Naive thymus-derived CD4-positive, alpha-beta T cell (primary cell): Measurements from ENCODE around the gene ATAD2B. TPM values are rescaled to one million over a fixed set of nuclear protein-coding genes. Genes with fewer than 3 reads are reported as not detected.

Source experiments
- ATAC-seq: fragments of 150-1000 bp; cut with Tn5 transposase; 2 replicates; pipeline ENCODE4 v1.10.0; 2021; ENCODE audit warnings: mild to moderate bottlenecking, moderate library complexity
- CTCF ChIA-PET: fragments of 350-600 bp; sonication (Branson Sonifier 250); formaldehyde crosslinking; loops from one replicate; lab custom pipeline; 2021; ENCODE audit warnings: antibody characterized with exemption; lab: Charles Lee
- POLR2A ChIA-PET: fragments of 350-600 bp; sonication (Branson Sonifier 250); formaldehyde crosslinking; loops from one replicate; lab custom pipeline; 2021; ENCODE audit warnings: antibody characterized with exemption, inconsistent platforms; lab: Charles Lee
- DNase-seq, 9 donors: peaks; one replicate each; pipeline versions ENCODE4 v3.0.0 to v3.0.0-alpha.2; 2020 to 2022; ENCODE audit warnings: mixed read lengths in 1 of 9
- H3K27ac ChIP-seq: one replicate; pipeline ENCODE4 v1.7.0; 2013; ENCODE audit warnings: mild to moderate bottlenecking, low read depth, low read length, moderate library complexity
- H3K27me3 ChIP-seq, 2 donors: one replicate each; pipeline ENCODE4 v1.7.0; 2013; ENCODE audit warnings: low read length in 2 of 2, mild to moderate bottlenecking in 2 of 2, moderate library complexity in 2 of 2; ENCODE audit not compliant: control insufficient read depth in 2 of 2, insufficient read depth in 2 of 2
- H3K36me3 ChIP-seq, 3 experiments: 1 replicate in 2 of 3; 2 replicates in 1 of 3; pipeline ENCODE4 v1.7.0; 2013; ENCODE audit warnings: low read length in 3 of 3, mild to moderate bottlenecking in 3 of 3, moderate library complexity in 1 of 3; ENCODE audit not compliant: insufficient read depth in 3 of 3, control insufficient read depth in 2 of 3
- H3K4me1 ChIP-seq, 2 donors: one replicate each; pipeline ENCODE4 v1.7.0; 2013; ENCODE audit warnings: low read length in 2 of 2, mild to moderate bottlenecking in 2 of 2, moderate library complexity in 1 of 2; ENCODE audit not compliant: control insufficient read depth in 2 of 2, insufficient read depth in 2 of 2
- H3K4me3 ChIP-seq: 2 replicates; pipeline ENCODE4 v1.7.0; 2013; ENCODE audit warnings: mild to moderate bottlenecking, low read length
- H3K9me3 ChIP-seq, 3 experiments: 1 replicate in 2 of 3; 2 replicates in 1 of 3; pipeline ENCODE4 v1.7.0; 2013; ENCODE audit warnings: low read length in 3 of 3; ENCODE audit not compliant: control insufficient read depth in 2 of 3
- H3K27ac Mint-ChIP-seq, 9 donors: one replicate each; pipeline ENCODE4 v1.8.0; 2020 to 2022; ENCODE audit warnings: mixed read lengths in 9 of 9, mild to moderate bottlenecking in 8 of 9, moderate library complexity in 5 of 9, inconsistent platforms in 2 of 9
- H3K27me3 Mint-ChIP-seq, 5 donors: one replicate each; pipeline ENCODE4 v1.8.0; 2021 to 2022; ENCODE audit warnings: mixed read lengths in 5 of 5, mild to moderate bottlenecking in 1 of 5
- H3K36me3 Mint-ChIP-seq, 5 donors: one replicate each; pipeline ENCODE4 v1.8.0; 2020 to 2022; ENCODE audit warnings: mixed read lengths in 5 of 5, mild to moderate bottlenecking in 3 of 5, inconsistent platforms in 1 of 5
- H3K4me1 Mint-ChIP-seq, 7 donors: one replicate each; pipeline ENCODE4 v1.8.0; 2020 to 2022; ENCODE audit warnings: mixed read lengths in 7 of 7, mild to moderate bottlenecking in 3 of 7, inconsistent platforms in 1 of 7
- H3K4me3 Mint-ChIP-seq, 10 donors: one replicate each; pipeline ENCODE4 v1.8.0; 2020 to 2022; ENCODE audit warnings: mild to moderate bottlenecking in 10 of 10, mixed read lengths in 10 of 10, moderate library complexity in 6 of 10, inconsistent platforms in 2 of 10
- H3K9me3 Mint-ChIP-seq, 11 donors: one replicate each; pipeline ENCODE4 v1.8.0; 2020 to 2022; ENCODE audit warnings: mixed read lengths in 11 of 11, mild to moderate bottlenecking in 4 of 11, inconsistent platforms in 1 of 11, moderate library complexity in 1 of 11
- intact Hi-C, 2 donors: fragments of 100-400 bp; cut with micrococcal nuclease; formaldehyde crosslinking; loops; one replicate each; pipeline ENCODE4 v1.15.1; 2023
- polyA plus RNA-seq, 2 donors: library from polyadenylated mRNA; unstranded; fragments of 300-500 nt; fragmentation: Illumina TruSeq; gene quantifications; one replicate each; pipeline ENCODE4 v1.2.3, GENCODE V29; 2021
- total RNA-seq, 6 experiments: library from RNA in 5 of 6; stranded (reverse) in 5 of 6; gene quantifications; 1 replicate in 5 of 6; 2 replicates in 1 of 6; pipeline ENCODE4 v1.2.3 and lab custom pipeline; 2021 to 2026

ATAD2B gene
- total and polyA plus RNA-seq, 7 experiments from 2014 or later, result 10.2 to 55.8 (median 38.0) TPM

GRCh38 chr2:23757686-23758433 is 169.1 kb downstream of the ATAD2B start:
- Mint-ChIP-seq H3K4me1 (peaks cover 11 to 21% (median 16%) of the 10 kb centered on the region in 7 donors), H3K27ac (peak overlapping the region in 2 of 9 donors; percentile 9 to 51), H3K4me3 (no peak overlapping the region), H3K9me3 (peaks cover 0 to 2% (median 0%) of the 10 kb centered on the region in 11 donors), H3K27me3 (no peaks in the 10 kb centered on the region), H3K36me3 (peaks cover 10 to 64% (median 45%) of the 10 kb centered on the region in 5 donors)
- no peaks in the 10 kb centered on the region for H3K9me3 ChIP-seq
- peaks cover 0 to 8% of the 10 kb centered on the region in 2 donors for H3K4me1 ChIP-seq
- no peaks in the 10 kb centered on the region for H3K27me3 ChIP-seq
- POLR2A ChIA-PET, result no interaction called here
- H3K27ac ChIP-seq, result no peak overlapping the region
- H3K4me3 ChIP-seq, result no peak overlapping the region
- DNase-seq (no peak), ATAC-seq (peak; percentile 38)
- intact Hi-C loops, result no loop called here
- CTCF ChIA-PET, result no interaction called here
- H3K36me3 ChIP-seq, result peaks cover 5 to 28% (median 11%) of the 10 kb centered on the region in 3 experiments

DNA sequence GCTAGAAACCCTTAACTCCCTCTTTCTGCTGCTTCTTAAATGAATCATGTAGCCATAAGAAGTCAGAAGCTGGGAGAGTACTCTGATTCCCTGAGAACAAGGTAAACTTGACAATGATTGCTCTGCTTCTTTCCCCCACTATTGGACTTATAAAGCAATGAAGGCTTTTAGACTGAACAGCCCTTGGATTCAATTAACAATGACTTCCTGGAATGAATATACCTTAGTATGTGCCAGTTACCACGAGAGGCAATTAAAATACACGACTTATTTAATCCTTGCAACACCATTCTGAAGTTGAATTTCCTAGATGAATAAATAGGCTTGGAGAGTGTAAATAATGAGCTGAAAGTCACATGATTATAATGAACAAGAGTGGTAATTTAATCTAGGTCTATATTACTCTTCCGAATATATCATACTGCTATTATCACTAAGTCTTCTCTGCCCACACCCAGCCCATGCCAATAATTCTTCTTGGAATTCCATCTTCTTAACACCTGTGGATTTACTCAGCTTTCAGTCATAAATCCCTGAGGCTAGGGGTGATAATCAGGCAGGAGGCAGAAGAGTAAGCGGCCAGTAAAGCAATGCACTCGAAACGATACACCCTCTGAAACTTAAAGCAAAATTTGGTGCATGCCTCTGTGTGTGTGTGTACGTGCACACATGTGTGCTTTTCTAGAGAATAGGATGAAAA is 170.2 kb downstream of the ATAD2B start:
- Mint-ChIP-seq H3K27ac (no peak overlapping the region), H3K4me1 (peaks cover 5 to 11% (median 5%) of the 10 kb centered on the region in 7 donors), H3K4me3 (no peak overlapping the region), H3K36me3 (peaks cover 13 to 62% (median 51%) of the 10 kb centered on the region in 5 donors), H3K9me3 (peaks cover 0 to 2% (median 0%) of the 10 kb centered on the region in 11 donors), H3K27me3 (no peaks in the 10 kb centered on the region)
- H3K27me3 ChIP-seq, result no peaks in the 10 kb centered on the region
- no peaks in the 10 kb centered on the region for H3K9me3 ChIP-seq
- H3K4me3 ChIP-seq, result no peak overlapping the region
- ChIA-PET POLR2A (no interaction called here), CTCF (no interaction called here)
- peaks cover 5 to 35% (median 11%) of the 10 kb centered on the region in 3 experiments for H3K36me3 ChIP-seq
- ATAC-seq, result no peak
- intact Hi-C loops, result no loop called here
- H3K4me1 ChIP-seq, result peaks cover 0 to 3% of the 10 kb centered on the region in 2 donors
- DNase-seq, result no peak
- no peak overlapping the region for H3K27ac ChIP-seq

DNA sequence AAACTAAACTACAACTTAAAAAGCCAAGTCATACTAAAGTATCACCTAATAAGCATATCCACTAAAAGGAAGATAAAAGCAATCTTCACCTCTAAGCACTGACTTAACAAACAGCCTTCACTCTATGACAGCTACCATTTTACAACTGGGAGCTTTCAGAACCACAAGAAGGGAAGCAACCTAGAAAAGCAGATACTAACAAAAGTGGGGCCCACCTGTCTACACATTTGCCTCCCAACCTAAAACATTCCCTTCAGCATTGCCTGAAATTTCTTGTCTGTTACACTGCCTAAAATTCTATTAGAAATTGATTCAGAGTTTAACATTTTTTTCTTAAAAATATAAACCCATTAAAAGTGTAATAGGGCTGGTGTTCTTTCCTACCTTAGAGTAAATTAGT is 172.0 kb downstream of the ATAD2B start:
- Mint-ChIP-seq H3K9me3 (peaks cover 0 to 2% (median 0%) of the 10 kb centered on the region in 11 donors), H3K27ac (no peak overlapping the region), H3K4me1 (peaks cover 0 to 5% (median 0%) of the 10 kb centered on the region in 7 donors), H3K36me3 (peaks cover 13 to 68% (median 59%) of the 10 kb centered on the region in 5 donors), H3K27me3 (no peaks in the 10 kb centered on the region), H3K4me3 (no peak overlapping the region)
- ATAC-seq (no peak), DNase-seq (no peak)
- Histone ChIP-seq H3K9me3 (no peaks in the 10 kb centered on the region), H3K4me1 (no peaks in the 10 kb centered on the region), H3K27me3 (no peaks in the 10 kb centered on the region), H3K4me3 (no peak overlapping the region), H3K27ac (no peak overlapping the region), H3K36me3 (peaks cover 0 to 52% (median 9%) of the 10 kb centered on the region in 3 experiments)
- CTCF ChIA-PET, result no interaction called here
- POLR2A ChIA-PET, result no interaction called here
- intact Hi-C loops, result no loop called here

GRCh38 chr2:23753291-23754010 is 173.5 kb downstream of the ATAD2B start:
- Mint-ChIP-seq H3K27ac (peak overlapping the region in 1 of 9 donors; percentile 3), H3K9me3 (peaks cover 0 to 2% (median 0%) of the 10 kb centered on the region in 11 donors), H3K36me3 (peaks cover 14 to 69% (median 57%) of the 10 kb centered on the region in 5 donors), H3K4me3 (no peak overlapping the region), H3K4me1 (peaks cover 0 to 5% (median 0%) of the 10 kb centered on the region in 7 donors), H3K27me3 (no peaks in the 10 kb centered on the region)
- ChIA-PET POLR2A (no interaction called here), CTCF (no interaction called here)
- Histone ChIP-seq H3K4me3 (no peak overlapping the region), H3K36me3 (peaks cover 0 to 52% (median 8%) of the 10 kb centered on the region in 3 experiments), H3K4me1 (no peaks in the 10 kb centered on the region), H3K27ac (no peak overlapping the region), H3K9me3 (no peaks in the 10 kb centered on the region), H3K27me3 (no peaks in the 10 kb centered on the region)
- intact Hi-C loops, result no loop called here
- ATAC-seq (peak; percentile 50), DNase-seq (no peak)

- peaks cover 0 to 2% (median 0%) of the 10 kb centered on the region in 11 donors for H3K9me3 Mint-ChIP-seq
- H3K27me3 ChIP-seq, result no peaks in the 10 kb centered on the region
- no peak overlapping the region for H3K27ac Mint-ChIP-seq
- no peak overlapping the region for H3K4me3 Mint-ChIP-seq
- ChIA-PET CTCF (no interaction called here), POLR2A (no interaction called here)
- H3K4me1 Mint-ChIP-seq, result no peaks in the 10 kb centered on the region
- DNase-seq, result no peak
- intact Hi-C loops, result no loop called here
- H3K27me3 Mint-ChIP-seq, result no peaks in the 10 kb centered on the region
- peaks cover 0 to 36% (median 4%) of the 10 kb centered on the region in 3 experiments for H3K36me3 ChIP-seq
- H3K4me1 ChIP-seq, result no peaks in the 10 kb centered on the region
- H3K36me3 Mint-ChIP-seq, result peaks cover 8 to 60% (median 41%) of the 10 kb centered on the region in 5 donors
- H3K27ac ChIP-seq, result no peak overlapping the region
- ATAC-seq, result no peak
- no peak overlapping the region for H3K4me3 ChIP-seq
- no peaks in the 10 kb centered on the region for H3K9me3 ChIP-seq
Observed at GRCh38 chr2:23751747-23752265, 175.1 kb downstream of the ATAD2B start.

DNA sequence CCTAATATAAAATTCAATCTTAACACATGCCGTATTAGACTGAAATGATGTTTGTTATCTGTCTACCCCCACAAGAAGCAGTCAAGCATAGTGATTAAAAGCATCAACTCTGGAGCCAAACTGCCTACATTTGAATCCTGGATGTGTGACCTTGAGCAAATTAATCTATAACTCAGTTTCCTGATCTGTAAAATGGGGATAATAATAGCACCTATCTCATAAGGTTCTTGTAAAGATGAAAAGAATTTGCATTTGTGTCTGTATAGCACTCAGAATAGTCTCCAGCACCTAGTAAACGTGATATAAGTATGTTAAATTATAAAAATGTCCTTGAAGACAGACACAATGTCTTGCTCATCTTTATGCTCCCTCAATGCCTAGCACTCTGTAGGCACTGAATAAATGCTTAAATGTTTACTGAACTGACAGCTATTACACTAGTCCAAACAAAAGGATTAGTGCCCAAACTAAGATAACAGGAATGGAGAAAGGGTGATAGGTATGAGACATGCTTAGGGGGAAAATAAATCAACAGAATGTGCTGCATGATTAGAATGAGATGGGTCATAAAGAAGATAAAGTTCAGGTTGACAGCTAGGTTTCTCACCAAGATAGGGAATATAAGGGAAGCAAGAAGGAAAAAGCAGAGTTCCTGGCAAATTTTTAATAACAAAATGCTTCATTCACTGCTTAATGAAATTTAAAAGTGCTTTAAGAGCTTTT is 180.6 kb downstream of the ATAD2B start:
- Histone ChIP-seq H3K27me3 (no peaks in the 10 kb centered on the region), H3K36me3 (peaks cover 0 to 20% (median 0%) of the 10 kb centered on the region in 3 experiments), H3K9me3 (no peaks in the 10 kb centered on the region), H3K27ac (no peak overlapping the region), H3K4me1 (no peaks in the 10 kb centered on the region), H3K4me3 (no peak overlapping the region)
- H3K9me3 Mint-ChIP-seq, result peaks cover 0 to 1% (median 0%) of the 10 kb centered on the region in 11 donors
- no peak for ATAC-seq
- ChIA-PET CTCF (no interaction called here), POLR2A (no interaction called here)
- H3K4me3 Mint-ChIP-seq, result no peak overlapping the region
- intact Hi-C loops, result no loop called here
- peaks cover 5 to 57% (median 21%) of the 10 kb centered on the region in 5 donors for H3K36me3 Mint-ChIP-seq
- H3K27ac Mint-ChIP-seq, result peak overlapping the region in 3 of 9 donors; percentile 3 to 37 (median 14)
- no peak for DNase-seq
- H3K27me3 Mint-ChIP-seq, result no peaks in the 10 kb centered on the region
- H3K4me1 Mint-ChIP-seq, result no peaks in the 10 kb centered on the region
